D341Med (cell line): Measurements from ENCODE around the gene RALGPS1.

ENCODE experiments used
- DNase-seq: peaks from one replicate; pipeline ENCODE4 v3.0.0; 2012; ENCODE audit warnings: low spot score

RALGPS1 gene

DNA sequence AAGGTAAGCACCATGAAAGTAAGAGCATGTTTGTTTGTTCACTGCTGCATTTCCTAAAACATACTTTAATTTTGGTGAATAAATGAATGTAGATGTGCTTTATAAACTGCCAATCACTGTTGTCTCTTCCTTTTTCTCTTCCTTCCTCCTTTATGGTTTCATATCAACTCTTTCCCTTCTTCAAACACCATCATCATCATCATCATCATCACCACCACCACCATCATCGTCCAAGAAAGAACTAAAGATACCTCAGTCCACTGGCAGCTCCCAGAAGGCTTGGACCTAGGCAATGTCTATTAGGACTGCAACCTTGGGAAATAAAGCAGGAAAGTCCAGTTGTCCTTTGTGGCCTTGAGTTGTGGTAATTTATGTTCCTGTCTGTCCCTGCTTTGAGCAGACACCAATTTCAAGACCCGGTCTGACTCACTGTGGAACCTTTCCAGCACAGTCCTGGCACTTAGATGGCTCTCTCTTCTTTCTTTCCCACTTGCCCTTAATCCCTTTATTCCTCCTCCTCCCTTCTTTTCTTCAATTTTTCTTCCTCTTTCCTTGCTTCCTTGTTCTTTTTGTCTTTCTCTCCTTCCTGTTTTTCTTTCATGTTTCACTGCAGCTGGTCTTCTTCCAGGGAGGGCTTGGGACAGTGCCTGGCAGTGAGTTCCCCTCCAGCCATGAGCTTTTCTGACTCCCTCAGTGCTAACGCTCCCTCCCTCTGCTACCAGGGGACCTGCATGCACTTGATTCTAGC is 108.5 kb downstream of the RALGPS1 start:
- no peak for DNase-seq

DNA sequence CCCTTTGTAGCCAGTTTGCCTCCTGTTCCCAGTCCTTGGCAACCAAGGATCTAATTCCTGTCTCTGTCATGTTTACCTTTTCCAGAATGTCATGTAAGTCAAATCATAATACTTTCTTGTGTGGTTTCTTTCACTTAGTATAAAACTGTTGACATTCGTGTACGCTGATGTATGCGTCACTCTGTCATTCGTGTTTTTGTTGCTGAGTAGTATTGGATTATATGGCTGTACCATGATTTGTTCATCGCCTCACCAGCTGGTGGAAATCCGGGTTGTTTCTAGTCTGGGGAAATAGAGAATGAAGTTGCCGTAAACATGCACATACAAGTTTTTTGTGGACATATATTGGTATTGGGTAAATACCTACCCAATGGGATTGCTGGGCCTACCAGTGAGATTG is 110.5 kb downstream of the RALGPS1 start:
- DNase-seq = no peak

DNA sequence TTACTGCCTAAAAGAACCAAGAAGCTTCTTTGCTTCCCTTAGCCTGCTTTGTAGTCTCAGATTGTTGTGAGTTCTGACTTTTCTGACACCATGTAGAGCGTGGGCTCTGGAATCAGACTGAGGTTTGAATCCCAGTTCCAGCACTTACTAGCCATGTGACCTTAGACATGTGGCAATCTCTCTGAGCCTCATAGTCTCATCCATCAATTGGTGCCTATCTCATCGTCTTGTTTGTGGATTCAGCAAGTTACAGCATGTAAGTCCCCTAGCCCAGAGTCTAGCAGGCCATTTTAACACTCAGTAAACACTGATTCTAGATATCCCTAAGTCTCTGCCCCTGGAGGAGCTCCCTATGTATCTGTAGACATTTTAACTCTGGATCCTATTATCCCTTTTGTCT is 113.1 kb downstream of the RALGPS1 start:
- DNase-seq = no peak

DNA sequence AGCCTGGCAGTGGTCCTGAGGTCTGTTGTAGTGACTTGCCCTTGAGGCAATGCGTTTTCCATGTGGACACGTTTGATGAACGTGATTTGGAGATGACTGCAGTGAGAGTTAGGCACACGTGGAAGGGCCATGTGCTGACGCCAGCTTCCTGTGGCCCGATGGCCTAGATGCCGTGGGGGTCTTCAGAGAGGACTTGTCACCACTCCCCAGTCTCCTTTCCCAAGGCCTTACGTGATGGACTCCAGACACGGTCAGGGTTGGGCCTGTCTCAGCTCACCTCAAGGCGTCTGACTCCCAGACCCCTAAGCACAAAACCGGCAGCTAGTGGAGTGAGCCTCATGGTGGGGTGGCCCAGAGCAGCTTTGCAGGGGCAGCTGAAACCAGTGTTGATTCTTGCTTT is 115.0 kb downstream of the RALGPS1 start:
- no peak for DNase-seq

DNA sequence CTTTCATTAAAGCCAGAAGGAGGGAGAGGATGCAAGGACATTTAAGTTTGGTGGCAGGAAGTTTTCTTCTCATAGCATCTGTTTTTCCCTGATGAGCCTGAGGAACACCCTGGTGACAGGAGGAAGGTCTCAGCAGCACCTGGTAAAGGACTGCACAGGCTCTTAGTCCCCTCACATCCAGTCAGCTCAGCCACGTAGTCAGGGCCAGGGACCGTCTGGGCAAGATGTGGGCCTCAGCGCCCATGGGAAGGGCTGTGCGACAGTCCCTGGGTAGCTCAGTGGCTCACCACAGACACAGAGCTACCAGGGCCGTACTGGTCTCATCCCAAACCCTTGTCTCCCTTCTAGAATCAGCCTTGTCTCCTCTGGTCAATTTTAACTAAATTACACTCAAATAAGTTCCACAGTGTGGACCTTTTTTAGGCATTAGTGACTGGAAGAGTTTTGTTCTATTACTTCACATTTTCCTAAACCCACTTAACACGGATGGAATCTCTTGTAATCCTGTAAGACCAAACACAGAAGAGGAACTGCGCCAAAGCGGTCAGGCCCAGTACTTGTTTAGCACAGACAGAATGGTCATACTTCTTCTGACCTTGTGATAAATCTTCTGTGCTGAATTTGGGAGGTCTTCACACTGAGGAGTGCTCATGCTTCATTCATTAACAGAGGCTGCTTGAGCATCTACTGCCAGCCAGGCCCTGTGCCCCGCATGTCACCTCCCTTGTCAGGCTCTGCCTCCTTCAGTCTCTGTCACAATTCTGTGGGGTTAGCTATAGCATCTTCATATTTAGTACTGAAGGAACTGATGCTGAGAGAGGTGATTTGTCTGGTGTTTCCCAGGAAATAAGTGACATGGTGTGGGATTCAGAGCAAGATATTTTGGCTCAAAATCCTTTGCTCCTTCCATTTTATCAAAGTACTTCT is 116.5 kb downstream of the RALGPS1 start:
- DNase-seq = no peak

DNA sequence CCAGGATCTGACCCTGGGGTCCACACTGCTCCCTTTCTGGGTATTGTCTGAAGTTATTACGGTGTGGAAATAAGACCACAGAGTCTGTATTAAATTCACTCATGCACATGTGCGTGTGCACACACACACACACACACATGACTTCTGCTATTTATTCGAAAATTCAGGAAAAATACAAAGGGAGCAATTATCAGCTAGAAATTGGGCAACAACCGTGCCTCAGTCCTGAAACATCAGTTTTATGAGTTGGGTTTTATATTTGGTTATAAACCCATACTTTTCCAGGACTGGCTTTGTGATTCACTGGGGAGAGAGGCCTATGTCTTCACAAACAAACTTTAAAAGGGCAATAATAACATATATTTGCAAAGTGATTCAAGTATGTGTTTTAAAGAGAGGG is 117.7 kb downstream of the RALGPS1 start:
- DNase-seq = no peak

DNA sequence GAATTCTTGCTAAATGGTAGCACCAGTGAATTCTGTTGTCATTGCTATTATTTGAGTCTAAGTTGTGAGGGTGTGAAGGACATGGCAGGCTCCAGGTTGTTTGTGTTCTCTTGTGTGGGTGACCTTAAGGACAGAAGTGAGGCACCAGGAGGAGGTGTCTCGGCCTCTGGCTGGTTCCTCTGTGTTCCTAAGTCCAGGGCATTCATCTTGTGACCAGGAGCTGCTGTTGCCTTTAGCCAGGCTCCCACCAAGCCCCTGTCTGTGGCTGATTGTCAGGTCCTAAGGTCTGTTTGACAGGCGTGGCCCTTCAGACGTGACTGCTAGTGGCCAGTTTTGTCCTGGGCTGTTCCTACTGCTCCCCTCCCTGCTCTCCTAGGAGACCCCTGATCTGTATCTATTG is 118.5 kb downstream of the RALGPS1 start:
- DNase-seq = no peak

DNA sequence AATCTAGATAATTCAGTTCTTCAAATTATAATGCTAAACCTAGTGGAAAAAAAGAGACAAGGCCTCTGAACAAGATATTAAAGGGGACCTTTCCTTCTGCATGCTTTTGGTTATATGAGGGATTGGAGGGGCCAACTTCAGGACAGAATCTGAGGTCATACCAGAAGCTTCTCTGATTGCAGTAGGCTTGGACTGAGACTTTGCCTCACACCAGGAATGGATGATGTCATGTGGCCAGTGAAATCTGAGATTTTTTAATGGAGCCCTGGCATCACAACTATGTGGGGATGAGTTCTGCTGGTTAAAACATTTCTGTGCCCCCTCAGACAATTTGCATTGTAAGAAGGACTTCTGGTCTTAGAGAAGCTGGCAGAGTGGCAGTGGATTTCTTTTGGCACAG is 119.2 kb downstream of the RALGPS1 start:
- DNase-seq = no peak

DNA sequence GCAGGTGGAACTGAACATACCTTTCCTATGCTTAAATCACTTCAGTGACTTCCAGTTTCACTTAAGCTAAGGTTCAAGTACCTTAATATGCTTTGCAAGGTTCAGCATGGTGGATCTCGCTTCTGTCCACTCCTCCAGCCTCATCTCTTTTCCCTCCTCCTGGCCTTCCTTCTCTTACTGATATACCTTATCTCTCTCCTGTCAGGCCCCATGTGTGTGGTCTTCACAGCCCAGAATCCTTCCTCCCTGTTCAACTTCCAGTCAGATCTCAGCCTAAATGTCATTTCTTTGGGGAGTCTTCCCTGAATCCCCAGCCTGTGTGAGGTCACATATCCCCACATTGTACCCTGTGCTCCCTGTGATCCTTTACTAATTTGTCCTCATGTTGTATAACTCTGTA is 120.1 kb downstream of the RALGPS1 start:
- DNase-seq = no peak

DNA sequence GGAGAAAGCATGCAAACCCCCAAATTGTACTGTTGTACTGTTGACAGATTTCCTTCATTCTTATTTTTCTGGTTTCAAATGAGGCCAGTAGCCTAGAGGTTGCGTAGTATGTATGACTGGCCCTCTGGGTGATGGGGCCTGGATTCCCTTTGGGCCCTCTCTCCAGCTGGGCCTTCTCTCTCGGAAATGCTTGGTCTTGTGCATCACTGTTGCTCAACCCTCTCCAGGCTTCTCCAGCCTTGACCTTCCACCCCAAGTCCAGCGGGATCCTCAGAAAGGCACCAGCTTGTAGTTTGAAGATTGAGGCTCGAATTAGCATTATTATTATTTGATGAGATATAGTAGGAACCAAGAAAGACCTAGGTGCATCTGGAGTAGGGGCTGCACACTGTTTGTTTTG is 120.8 kb downstream of the RALGPS1 start:
- DNase-seq = no peak

DNA sequence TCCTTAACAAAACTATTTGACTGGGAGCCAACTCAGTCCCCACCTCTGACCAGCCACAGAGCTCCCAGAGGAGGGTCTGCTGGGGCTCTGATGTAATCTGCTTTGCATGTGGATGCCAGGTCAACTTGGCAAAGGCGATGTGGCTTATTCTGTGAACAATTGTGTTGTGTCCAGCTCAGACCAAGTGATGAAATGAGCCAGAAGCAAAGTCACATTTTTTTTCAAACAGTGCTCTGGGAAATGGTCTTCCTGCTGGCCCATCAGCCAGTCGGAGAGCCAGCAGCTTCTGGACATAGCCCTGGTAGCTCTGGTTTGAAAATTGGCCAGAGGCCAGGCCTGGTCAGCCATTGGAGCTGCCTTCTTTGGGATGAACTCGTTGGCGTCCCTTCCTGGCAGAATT is 121.4 kb downstream of the RALGPS1 start:
- no peak for DNase-seq

DNA sequence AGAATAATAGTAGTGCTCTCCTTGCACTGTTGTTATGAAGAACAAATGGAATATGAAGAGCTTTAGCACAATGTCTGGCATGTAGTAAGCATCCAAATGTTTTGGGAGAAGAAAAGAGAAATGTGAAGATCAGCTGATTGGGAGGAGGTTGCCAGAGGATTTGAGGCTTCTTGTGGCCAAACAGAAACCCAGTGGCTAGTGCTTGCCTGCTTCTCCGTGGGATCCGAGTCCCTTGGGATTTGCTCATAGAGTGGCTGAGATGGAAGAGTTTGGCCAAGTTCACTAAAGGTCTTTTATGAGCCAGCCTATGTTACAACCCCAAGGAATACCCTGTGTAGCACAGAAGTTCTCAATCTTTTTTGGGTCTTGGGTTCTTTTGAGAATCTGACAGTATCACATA is 121.9 kb downstream of the RALGPS1 start:
- no peak for DNase-seq

DNA sequence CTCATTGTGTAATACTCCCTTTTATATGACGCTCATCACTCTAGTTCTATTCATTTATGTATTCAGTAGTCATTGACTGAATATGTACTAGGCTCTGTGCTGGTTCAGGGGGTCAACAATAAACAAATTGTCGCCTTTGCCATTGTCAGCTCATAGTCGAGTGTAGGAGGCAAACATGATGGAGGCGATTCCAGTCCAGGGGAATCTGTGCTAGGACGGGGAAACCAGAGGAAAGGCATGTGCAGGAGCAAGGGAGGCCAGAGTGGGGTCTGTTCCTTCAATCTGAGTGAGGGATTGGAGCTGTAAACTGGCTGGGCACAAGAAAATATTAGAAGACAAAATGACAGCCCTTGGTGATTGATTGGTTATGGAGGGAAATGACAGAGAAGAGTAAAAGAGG is 123.9 kb downstream of the RALGPS1 start:
- DNase-seq = no peak

DNA sequence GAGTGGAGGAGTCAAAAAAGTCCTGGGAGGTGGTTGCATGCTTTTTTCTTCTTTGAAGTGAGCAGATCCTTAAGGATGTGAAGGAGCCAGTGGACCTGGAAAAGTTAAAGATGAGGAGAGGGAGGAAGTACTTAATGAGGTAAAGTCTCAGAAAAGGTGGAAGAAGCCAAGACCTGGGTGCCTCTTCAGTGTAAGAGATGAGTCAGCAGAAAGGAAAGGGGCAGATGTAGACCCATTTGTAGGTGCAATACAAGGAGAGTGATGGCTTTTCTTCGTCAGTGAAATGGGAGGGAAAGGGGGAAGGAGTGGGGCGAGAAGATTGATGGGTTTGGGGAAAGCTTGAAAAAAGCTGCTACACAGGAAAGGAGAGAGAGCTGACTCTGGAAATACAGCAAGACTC is 124.9 kb downstream of the RALGPS1 start:
- DNase-seq = no peak

DNA sequence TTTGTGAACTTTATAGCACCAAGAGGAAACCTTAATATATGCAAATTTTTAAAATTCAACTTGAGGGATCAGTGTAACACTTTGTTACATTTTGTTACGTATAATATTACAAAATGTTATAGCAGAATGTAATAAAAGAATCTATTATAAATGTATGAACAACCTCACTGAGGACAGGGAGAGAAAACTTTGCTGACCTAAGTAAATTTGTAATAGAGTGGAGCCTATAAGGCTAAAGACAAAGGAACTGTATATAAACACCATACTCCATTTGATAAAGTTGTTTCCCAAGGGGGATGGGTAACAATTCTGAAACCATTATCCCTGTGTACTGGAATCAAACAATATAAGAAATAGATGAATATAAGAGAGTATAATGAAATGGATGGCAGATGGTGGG is 130.6 kb downstream of the RALGPS1 start:
- DNase-seq = no peak

DNA sequence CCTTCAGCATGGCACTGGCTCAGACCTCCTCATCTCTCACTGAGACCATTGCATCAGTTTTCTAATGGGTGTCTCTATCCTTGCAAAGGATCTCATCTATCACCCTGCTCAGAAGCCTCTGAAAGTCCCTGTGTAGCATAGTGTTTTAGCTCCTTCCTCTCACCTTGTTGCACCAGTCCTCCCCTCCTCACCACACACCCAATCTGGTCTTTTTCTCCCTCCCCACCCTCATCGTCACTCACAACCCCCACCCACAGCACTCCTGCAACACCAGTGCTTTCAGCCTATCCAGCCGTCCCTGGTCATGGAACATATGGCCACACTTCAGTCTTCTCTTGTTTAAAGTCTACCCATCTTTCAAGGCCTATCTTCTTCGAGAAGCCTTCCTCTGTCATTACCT is 133.4 kb downstream of the RALGPS1 start:
- DNase-seq = no peak

DNA sequence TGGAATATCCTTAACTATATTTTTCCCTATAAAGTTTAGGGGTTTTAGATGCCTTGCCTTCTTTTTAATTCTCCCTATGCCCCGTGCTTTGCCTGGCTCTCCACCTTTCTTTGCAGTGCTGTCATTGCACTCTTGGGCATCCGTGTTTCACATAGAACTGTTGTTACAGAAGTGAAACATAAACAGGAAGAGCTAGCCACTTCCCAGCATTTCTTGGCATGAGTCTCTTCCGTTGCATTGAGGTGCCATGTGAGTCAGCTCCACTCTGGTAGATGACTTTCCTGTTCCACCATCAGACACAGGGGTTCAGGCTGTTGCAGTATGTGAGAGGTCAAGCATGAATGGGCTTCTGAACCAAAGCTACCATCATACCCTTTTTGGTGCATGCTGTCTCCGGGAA is 134.5 kb downstream of the RALGPS1 start:
- no peak for DNase-seq

DNA sequence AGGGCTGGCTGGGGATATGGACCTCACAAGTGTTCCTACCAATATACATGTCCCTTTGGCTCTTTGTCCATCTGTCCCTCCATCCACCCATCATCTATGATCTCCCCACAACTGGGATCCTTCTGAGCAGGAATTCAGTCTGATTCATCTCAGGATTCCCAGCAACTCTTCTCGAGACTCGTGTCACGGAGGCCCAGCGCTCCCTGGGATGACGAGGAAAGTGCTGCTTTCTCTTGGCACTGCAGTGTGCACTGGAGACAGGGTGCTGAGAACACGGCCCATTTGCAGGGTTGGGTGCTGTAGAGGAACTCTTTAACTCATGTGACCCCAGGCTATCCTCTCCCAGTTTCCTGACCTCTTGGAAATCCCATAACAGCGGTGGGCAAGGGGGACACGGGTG is 135.0 kb downstream of the RALGPS1 start:
- no peak for DNase-seq

DNA sequence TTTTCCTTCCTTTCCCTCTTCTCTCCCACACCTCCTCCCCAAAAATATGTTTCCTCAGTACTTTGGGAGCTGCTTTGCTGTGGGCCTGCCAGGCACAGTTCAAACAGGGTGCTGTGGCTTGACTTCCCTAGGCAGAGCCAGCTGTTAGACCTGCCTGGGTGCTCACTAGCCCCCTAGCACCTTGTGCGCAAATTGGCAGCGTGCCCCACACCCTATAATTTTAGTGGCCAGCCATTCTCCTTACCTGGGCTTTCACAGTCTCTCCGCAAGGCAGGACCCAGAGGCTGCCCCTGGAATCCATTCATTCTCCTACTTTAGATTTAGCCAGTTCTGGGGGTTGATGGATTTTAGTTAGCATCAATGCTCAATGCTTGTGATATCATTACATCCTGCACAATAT is 135.6 kb downstream of the RALGPS1 start:
- DNase-seq = no peak

DNA sequence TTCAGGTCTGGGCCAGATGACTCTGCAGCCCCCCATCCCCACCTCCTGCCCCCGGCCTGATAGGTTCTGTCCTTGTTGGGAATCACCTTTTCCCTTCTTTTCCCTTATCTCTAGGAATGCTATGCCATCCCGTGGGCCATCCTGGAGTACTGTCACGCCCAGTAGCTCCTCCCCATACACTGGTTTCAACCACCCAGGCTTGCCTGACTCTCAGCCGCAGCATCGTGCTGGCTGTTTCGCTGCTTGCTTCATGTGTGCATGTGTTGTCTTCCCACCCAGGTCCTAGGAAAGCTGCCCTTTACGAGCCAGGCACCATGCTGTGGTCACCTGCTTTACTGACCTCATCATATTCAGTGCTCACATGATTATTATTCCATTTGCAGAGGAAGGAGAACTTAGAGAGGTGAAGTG is 136.0 kb downstream of the RALGPS1 start:
- DNase-seq = no peak

DNA sequence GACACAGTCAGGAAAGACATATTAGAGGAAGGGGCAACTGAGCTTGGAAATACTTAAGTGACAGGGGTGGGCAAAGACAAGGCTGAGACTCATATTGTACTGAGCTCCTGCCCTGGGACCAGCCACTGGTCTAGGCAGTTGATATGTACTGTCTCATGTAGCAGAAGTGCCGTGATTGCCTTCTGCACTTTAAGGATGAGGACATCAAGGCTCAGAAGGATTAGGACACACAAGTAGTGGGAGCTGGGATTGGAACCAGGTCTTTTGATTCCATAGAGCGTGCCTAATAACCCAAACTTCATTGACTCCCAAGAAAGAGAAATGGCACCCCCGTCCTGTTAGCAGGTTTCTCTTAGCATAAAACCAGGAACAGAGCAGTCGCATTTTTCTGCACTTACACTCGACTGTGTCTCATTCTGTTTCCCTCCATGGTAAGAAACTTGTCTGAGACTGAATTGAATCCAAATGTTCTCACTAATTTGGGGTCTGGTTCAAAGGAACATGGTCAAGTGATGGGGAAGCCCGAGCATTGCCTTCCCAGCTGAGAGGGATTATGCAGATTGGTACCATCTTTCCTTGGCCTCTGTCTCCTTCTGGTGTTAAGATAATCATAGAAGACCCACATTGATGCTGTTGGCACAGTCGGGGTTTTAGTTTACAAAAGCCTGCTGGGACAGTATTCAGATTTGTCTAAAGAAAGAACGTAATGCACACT is 137.5 kb downstream of the RALGPS1 start:
- DNase-seq = no peak

DNA sequence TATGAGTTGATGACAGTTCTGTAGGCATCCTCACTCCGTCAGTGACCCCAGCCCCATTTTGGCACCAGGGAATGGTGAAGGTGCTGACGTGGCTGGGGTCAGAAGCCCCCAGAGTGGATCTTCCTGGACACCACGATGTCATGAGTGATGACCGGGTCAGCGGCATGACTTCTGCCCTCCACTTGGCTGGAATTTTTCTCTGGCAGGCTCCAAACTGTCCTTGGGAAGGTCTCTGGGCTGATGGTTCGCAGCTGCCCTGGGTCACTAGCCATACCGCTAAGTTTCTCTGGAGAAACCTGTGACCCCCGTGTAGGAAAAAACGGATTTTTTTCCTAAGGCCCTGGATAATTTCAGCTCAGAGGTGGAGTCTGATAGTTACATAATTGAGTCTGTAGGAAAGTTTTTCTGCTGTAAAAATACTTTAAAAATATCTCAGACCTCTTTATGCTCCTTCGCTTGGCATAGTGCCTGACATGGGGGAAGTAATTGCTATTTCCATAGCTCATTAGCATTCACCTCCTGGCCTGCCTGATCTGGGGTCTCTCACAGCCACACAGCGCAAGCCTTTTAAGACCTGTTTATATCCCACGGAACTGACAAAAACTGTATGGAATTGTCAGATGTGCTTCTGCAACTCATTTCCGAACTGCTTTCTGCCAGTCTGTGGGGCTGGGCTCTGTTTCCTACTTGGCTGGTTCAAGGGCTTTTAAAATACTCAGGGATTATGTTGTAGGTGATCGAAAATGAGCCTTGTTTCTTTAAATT is 138.7 kb downstream of the RALGPS1 start:
- no peak for DNase-seq
